ENCODE data around the gene RABL2A.
"Not testable (repeated sequence)": the region's sequence is repeated elsewhere in the genome, so short reads cannot be mapped to it uniquely, and the experiment has no call there.

DNA sequence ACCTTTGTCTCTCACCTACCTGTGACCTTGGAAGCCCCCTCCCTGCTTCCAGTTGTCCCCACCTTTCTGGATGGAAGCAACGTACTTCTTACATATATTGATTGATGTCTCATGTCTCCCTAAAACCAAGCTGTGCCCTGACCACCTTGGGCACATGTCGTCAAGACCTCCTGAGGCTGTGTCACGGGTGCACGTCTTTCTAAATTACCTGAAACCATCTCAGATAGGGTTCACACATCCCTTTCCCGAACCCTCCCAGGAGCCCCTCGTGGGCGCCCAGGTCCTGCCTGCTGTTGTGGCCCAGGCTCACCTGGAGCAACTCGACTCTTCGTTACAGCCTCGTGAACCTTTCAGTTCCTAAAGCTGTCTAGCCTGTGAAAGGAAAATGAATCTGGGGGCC is 1.2 kb upstream of the RABL2A start:
- TF ChIP-seq, protein P1, sequence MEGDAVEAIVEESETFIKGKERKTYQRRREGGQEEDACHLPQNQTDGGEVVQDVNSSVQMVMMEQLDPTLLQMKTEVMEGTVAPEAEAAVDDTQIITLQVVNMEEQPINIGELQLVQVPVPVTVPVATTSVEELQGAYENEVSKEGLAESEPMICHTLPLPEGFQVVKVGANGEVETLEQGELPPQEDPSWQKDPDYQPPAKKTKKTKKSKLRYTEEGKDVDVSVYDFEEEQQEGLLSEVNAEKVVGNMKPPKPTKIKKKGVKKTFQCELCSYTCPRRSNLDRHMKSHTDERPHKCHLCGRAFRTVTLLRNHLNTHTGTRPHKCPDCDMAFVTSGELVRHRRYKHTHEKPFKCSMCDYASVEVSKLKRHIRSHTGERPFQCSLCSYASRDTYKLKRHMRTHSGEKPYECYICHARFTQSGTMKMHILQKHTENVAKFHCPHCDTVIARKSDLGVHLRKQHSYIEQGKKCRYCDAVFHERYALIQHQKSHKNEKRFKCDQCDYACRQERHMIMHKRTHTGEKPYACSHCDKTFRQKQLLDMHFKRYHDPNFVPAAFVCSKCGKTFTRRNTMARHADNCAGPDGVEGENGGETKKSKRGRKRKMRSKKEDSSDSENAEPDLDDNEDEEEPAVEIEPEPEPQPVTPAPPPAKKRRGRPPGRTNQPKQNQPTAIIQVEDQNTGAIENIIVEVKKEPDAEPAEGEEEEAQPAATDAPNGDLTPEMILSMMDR (IDR thresholded peaks at IDR 0.05; ENCODE audit: low read depth, low read length, poor library complexity, severe bottlenecking): not testable (repeated sequence)
- not testable (repeated sequence) for TF ChIP-seq EZH2phosphoT487 (IDR thresholded peaks at IDR 0.05; ENCODE audit: borderline replicate concordance, low read length)
